HG02610 (cell line): ENCODE data around the gene MGMT.

Experiments used
- ATAC-seq: cut with Tn5 transposase; IDR thresholded peaks from one replicate; pipeline ENCODE4 v1.9.1; 2021; ENCODE audit warnings: mild to moderate bottlenecking, moderate library complexity; ENCODE audit not compliant: unreplicated experiment

MGMT gene

DNA sequence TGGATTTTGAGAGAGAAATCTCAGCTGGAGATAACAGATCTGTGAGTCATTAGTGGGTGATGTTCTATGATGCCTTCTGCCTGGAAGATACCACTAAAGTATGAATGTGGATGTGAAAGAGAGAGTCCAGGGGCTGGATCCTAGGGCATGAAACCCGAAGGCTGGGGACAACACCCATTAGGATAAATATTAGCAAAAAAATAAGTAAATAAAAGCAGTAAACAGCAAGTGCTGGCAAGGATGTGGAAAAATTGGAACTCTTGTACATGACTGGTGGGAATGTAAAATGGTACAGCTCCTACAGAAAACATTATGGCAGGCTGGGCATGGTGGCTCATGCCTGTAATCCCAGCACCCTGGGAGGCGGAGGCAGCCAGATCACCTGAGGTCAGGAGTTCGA, 16.6 kb upstream of the MGMT start:
- ATAC-seq: no peak

GRCh38 chr10:129455625-129456024, 11.4 kb upstream of the MGMT start:
- ATAC-seq: no peak

- no peak for ATAC-seq
Measured at GRCh38 chr10:129459762-129460539, 7.1 kb upstream of the MGMT start.

DNA sequence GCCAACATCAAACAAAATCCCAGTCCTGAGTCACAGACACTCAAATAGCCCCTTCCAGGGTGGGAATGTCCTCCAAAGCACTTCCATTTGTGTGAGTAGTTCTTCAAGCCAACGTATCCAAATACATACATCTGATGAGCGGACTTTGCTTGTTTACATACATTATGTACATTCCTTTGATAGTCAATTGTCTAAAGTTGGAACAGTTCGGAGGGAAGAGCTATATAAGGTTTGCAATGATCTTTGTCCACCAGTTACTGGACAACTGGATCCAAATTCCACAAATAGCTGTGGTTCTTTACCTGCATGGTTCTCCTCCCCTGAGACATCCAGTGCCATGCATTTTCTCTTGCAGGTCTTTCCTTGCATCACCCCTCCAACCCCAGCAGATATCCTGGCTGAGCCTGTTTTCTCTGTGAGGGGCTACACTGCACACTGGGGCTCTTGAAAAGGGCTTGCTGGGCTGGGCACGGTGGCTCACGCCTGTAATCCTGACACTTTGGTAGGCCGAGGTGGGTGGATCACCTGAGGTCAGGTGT, 4.7 kb upstream of the MGMT start:
- no peak for ATAC-seq

GRCh38 chr10:129464251-129464650, 2.8 kb upstream of the MGMT start:
- no peak for ATAC-seq

GRCh38 chr10:129465796-129466702, 992 bp upstream of the MGMT start:
- ATAC-seq: no peak

DNA sequence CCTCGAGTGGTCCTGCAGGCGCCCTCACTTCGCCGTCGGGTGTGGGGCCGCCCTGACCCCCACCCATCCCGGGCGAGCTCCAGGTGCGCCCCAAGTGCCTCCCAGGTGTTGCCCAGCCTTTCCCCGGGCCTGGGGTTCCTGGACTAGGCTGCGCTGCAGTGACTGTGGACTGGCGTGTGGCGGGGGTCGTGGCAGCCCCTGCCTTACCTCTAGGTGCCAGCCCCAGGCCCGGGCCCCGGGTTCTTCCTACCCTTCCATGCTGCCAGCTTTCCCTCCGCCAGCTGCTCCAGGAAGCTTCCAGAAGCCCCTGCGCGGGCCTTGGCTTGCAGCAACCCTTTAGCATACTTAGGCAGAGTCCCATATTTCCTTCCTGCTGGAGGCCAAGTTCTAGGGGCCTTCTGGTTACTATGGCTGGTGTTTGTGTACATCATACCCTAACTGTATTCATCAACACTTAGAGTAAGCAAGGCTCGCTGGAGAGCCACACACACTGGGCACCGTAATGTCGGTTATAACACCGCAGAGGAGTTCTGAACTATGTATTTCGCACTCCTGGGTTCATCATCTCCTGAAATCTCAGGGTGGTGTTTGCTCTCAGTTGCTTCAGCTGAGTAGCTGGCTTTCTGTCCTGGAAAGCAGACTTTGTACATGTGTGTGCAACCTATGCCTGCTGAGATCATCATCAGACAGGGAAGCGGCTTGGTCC, 471 bp downstream of the MGMT start:
- ATAC-seq: peak; percentile 15

DNA sequence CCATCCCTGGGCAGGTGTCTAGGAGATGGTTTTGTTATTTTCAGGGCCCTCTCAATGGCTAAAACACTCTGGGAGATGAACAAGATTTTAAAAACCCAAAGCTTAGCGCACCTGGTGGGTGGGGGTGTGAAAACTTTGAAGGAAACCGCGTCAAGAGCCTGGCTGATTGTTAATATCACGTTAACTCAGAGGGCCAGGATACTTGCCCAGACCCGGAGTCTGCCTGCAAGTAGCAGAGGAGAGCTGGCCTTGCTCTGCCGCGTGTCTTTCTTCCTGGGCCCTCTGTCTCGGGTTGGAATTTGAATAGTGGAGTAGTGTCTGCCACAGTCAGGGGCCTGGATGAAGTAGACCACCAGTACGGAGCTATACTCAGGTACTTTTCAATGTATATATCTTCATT, 1.1 kb downstream of the MGMT start:
- ATAC-seq: no peak

- ATAC-seq: no peak
Measured at GRCh38 chr10:129470103-129470851, 3.2 kb downstream of the MGMT start.

GRCh38 chr10:129471447-129472175, 4.6 kb downstream of the MGMT start:
- ATAC-seq: no peak

- no peak for ATAC-seq
Measured at GRCh38 chr10:129472696-129473555, 5.9 kb downstream of the MGMT start.

DNA sequence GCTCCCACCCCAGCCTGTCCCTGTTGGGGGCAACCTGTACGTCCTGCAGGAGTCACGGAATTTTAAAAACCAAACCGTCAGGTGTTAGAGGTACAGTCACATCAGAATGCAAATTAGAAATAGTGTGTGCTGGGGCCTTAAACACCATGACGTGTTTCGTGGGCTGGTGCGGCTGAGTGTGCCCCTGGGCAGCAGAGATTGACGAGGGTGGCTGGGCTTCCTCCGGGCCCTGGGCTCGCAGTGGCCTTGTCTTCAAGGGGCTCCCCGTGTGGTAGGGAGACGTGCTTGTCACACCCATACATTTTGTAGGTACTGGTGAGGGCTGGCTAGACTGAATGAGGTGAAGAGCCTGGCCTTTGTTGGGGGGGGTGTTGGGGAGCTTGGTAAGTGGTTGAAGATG, 7.6 kb downstream of the MGMT start:
- ATAC-seq: no peak

- no peak for ATAC-seq
Measured at GRCh38 chr10:129476431-129476830, 9.4 kb downstream of the MGMT start.

- ATAC-seq: no peak
Measured at GRCh38 chr10:129477051-129477450, 10.0 kb downstream of the MGMT start.

GRCh38 chr10:129481641-129482040, 14.6 kb downstream of the MGMT start:
- no peak for ATAC-seq

- ATAC-seq: no peak
Measured at GRCh38 chr10:129483430-129484010, 16.5 kb downstream of the MGMT start.

DNA sequence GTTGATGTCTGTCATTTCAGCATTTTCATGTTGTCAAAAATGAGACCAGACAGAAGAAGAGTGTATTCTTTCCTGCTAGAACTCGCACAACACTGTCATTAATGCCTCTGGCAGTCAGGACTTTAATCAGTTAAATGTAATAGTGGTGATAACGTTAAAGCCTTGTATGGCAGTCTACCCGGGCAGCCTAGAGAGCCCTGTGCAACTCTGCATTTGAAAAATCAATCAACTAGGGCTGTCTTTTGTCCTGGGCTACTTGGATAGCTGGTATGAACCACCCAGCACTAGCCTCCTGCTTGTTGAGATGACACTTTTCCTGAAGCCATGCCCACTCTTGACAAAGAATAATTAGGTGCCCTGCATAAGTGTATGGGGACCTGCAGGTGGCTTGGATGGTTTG, 19.8 kb downstream of the MGMT start:
- no peak for ATAC-seq

DNA sequence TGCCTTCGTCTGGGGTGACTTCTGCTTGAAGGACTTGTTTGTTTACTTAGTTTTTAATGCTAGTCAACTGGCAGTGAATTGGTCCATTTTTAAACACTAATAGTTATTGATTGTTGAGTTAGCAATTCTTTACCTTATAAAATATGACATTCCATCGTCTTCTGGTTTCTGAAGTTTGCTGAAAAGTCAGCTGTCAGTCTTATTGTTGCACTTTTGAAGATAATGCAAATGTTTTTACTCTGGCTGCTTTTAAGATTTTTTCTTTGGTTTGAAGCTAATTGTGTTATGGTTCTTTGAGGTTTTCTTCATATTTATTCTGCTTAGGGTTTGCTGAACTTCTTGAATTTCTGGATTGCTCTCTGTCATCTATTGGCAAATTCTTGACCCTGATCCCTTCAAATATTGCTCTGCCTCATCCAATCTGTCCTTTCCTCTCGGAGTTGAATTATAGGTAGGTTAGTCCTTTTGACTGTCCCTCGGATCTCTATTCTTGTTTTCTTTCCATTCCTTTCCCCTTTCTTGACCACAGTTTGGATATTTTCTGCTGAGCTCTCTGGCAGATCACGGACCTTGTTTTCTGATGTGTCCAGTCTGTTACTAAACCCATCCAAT, 24.2 kb downstream of the MGMT start:
- no peak for ATAC-seq
